Osteoblast (primary cell): ENCODE results near the gene LYRM2. TPM values are rescaled to one million over a fixed set of nuclear protein-coding genes. Genes with fewer than 3 reads are reported as not detected.

ENCODE experiments used
- DNase-seq: peaks from one replicate; pipeline ENCODE4 v3.0.0; 2011; ENCODE audit warnings: low spot score, mixed read lengths; ENCODE audit not compliant: insufficient read length; ENCODE audit errors: missing footprints
- H2AFZ ChIP-seq: 2 replicates; pipeline ENCODE4 v1.6.0; 2011; ENCODE audit warnings: mild to moderate bottlenecking, low read length
- H3K27ac ChIP-seq: 2 replicates; pipeline ENCODE4 v1.5.1; 2011; ENCODE audit warnings: mild to moderate bottlenecking, low read depth, low read length, moderate library complexity
- H3K27me3 ChIP-seq: 2 replicates; pipeline ENCODE4 v1.6.0; 2012; ENCODE audit warnings: mild to moderate bottlenecking, control low read depth, inconsistent platforms, low read length, moderate library complexity; ENCODE audit not compliant: insufficient read depth
- H3K36me3 ChIP-seq: 2 replicates; pipeline ENCODE4 v1.5.1; 2011; ENCODE audit warnings: mild to moderate bottlenecking, low read length, control low read depth, moderate library complexity; ENCODE audit not compliant: insufficient read depth
- H3K4me1 ChIP-seq: 2 replicates; pipeline ENCODE4 v1.5.1; 2011; ENCODE audit warnings: mild to moderate bottlenecking, low read length, control low read depth, moderate library complexity; ENCODE audit not compliant: insufficient read depth
- H3K4me2 ChIP-seq: 2 replicates; pipeline ENCODE4 v1.6.0; 2011; ENCODE audit warnings: mild to moderate bottlenecking, low read length; ENCODE audit not compliant: insufficient read depth
- H3K4me3 ChIP-seq: fragments of 200-600 bp; sonication (generic); 3 replicates; pipeline ENCODE4 v1.5.1; 2012; ENCODE audit warnings: mild to moderate bottlenecking, low read length, inconsistent platforms; ENCODE audit not compliant: insufficient read depth
- H3K79me2 ChIP-seq: 2 replicates; pipeline ENCODE4 v1.6.0; 2012; ENCODE audit warnings: mild to moderate bottlenecking, low read length, control low read depth, inconsistent platforms; ENCODE audit not compliant: insufficient read depth
- H3K9me3 ChIP-seq: 2 replicates; pipeline ENCODE4 v1.5.1; 2011; ENCODE audit warnings: low read depth, low read length, control low read depth
- H4K20me1 ChIP-seq: 2 replicates; pipeline ENCODE4 v1.6.0; 2012; ENCODE audit warnings: mild to moderate bottlenecking, low read length, control low read depth; ENCODE audit not compliant: insufficient read depth
- total RNA-seq: library from RNA; depleted of rRNA; stranded (reverse); fragments of >200 nt; gene quantifications from 2 replicates; pipeline ENCODE4 v1.2.3, GENCODE V29; 2012
- TF ChIP-seq, protein P1 (sequence below): IDR thresholded peaks from 2 replicates; pipeline ENCODE4 v1.5.1; 2011; ENCODE audit warnings: mild to moderate bottlenecking, low read depth, low read length, moderate library complexity; ENCODE audit errors: extremely low read depth

The LYRM2 gene
- total RNA-seq, 1 donor = 24.6 TPM

GRCh38 chr6:89610149-89610642 is 28.4 kb downstream of the LYRM2 start:
- Histone ChIP-seq H3K4me2 (no peak overlapping the region), H3K36me3 (no peaks in the 10 kb centered on the region), H3K27ac (no peak overlapping the region), H2AFZ (no peak overlapping the region), H4K20me1 (no peaks in the 10 kb centered on the region), H3K9me3 (no peaks in the 10 kb centered on the region), H3K79me2 (no peaks in the 10 kb centered on the region), H3K27me3 (no peaks in the 10 kb centered on the region), H3K4me1 (peaks cover 6% of the 10 kb centered on the region), H3K4me3 (no peak overlapping the region)
- TF ChIP-seq, protein P1, sequence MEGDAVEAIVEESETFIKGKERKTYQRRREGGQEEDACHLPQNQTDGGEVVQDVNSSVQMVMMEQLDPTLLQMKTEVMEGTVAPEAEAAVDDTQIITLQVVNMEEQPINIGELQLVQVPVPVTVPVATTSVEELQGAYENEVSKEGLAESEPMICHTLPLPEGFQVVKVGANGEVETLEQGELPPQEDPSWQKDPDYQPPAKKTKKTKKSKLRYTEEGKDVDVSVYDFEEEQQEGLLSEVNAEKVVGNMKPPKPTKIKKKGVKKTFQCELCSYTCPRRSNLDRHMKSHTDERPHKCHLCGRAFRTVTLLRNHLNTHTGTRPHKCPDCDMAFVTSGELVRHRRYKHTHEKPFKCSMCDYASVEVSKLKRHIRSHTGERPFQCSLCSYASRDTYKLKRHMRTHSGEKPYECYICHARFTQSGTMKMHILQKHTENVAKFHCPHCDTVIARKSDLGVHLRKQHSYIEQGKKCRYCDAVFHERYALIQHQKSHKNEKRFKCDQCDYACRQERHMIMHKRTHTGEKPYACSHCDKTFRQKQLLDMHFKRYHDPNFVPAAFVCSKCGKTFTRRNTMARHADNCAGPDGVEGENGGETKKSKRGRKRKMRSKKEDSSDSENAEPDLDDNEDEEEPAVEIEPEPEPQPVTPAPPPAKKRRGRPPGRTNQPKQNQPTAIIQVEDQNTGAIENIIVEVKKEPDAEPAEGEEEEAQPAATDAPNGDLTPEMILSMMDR = peak; percentile 74
- DNase-seq = peak; percentile 87

DNA sequence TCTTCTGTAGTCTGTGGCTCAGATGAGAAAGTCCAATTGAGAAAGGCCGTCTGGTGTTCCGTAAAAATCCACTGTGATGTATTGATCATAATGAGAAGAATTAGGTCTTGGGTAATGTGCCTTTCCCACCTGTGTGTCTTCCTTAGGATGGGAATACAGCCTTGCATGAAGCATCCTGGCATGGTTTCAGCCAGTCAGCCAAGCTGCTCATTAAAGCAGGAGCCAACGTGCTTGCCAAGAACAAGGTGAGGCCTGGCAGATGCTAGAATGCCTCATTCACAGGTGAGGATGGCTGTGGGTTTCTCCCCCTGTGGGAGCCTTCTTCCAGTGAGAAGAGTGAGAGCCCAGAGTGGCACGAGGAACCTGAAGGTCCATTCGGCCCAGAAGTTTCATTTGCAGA is 32.7 kb downstream of the LYRM2 start:
- H3K4me1 ChIP-seq = no peaks in the 10 kb centered on the region

DNA sequence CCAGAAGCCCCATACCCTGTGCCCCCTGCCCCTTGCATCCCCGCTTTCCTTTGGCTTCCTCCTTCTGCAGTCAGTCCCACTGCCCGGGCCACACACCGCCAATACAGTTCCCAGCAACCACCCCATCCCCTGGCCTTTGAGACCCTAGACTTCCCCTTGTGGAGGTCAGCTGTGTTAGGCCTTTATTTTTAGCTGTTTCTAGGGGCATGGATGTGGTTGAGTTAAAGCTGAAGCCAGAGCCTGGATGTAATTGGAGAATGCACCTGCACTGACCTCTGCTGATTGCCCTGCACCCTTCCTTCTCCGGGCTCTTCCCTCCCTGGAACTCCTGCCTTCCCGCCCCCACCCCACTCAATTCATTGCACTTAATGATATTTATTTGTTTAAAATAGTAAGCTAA is 33.9 kb downstream of the LYRM2 start:
- no peaks in the 10 kb centered on the region for H3K36me3 ChIP-seq
- no peak overlapping the region for H3K4me2 ChIP-seq
- no peak overlapping the region for H2AFZ ChIP-seq
- DNase-seq = no peak
- H3K27me3 ChIP-seq = no peaks in the 10 kb centered on the region
- TF ChIP-seq, protein P1 = no peak
- H3K79me2 ChIP-seq = no peaks in the 10 kb centered on the region
- H3K9me3 ChIP-seq = no peaks in the 10 kb centered on the region
- H4K20me1 ChIP-seq = no peaks in the 10 kb centered on the region
- no peak overlapping the region for H3K27ac ChIP-seq
- no peaks in the 10 kb centered on the region for H3K4me1 ChIP-seq
- no peak overlapping the region for H3K4me3 ChIP-seq

More for the DNA sequence above, 32.7 kb downstream of the LYRM2 start:
- H3K27me3 ChIP-seq = no peaks in the 10 kb centered on the region
- no peaks in the 10 kb centered on the region for H3K9me3 ChIP-seq
- no peaks in the 10 kb centered on the region for H3K36me3 ChIP-seq
- H3K79me2 ChIP-seq = no peaks in the 10 kb centered on the region
- no peak for DNase-seq
- no peak overlapping the region for H3K27ac ChIP-seq
- no peak overlapping the region for H3K4me3 ChIP-seq
- no peak overlapping the region for H2AFZ ChIP-seq
- H4K20me1 ChIP-seq = no peaks in the 10 kb centered on the region
- no peak overlapping the region for H3K4me2 ChIP-seq
- TF ChIP-seq, protein P1 = no peak

GRCh38 chr6:89602166-89602565 is 36.4 kb downstream of the LYRM2 start:
- no peaks in the 10 kb centered on the region for H3K9me3 ChIP-seq

More at GRCh38 chr6:89602166-89602565, 36.4 kb downstream of the LYRM2 start:
- Histone ChIP-seq H3K79me2 (no peaks in the 10 kb centered on the region), H3K4me3 (no peak overlapping the region), H4K20me1 (no peaks in the 10 kb centered on the region), H2AFZ (no peak overlapping the region), H3K4me2 (no peak overlapping the region), H3K4me1 (no peaks in the 10 kb centered on the region), H3K27me3 (no peaks in the 10 kb centered on the region), H3K27ac (no peak overlapping the region), H3K36me3 (no peaks in the 10 kb centered on the region)
- TF ChIP-seq, protein P1 = no peak
- no peak for DNase-seq
